AG09309 (cell line): Measurements from ENCODE around the gene ENG.

Experiments
- DNase-seq: peaks from one replicate; pipeline ENCODE4 v3.0.0-alpha.2; 2010; ENCODE audit warnings: low read depth
- H3K4me3 ChIP-seq: 2 replicates; pipeline ENCODE4 v1.5.1; 2011; ENCODE audit warnings: mild to moderate bottlenecking, low read depth, low read length, moderate library complexity; ENCODE audit not compliant: control insufficient read depth
- CTCF ChIP-seq: IDR thresholded peaks from 2 replicates; pipeline ENCODE4 v1.5.1; 2011; ENCODE audit warnings: mild to moderate bottlenecking, low read depth, low read length, inconsistent platforms; ENCODE audit not compliant: insufficient read depth, control insufficient read depth; ENCODE audit errors: missing control alignments

The ENG gene

GRCh38 chr9:127813686-127814226 is 40.7 kb downstream of the ENG start:
- no peak overlapping the region for H3K4me3 ChIP-seq
- DNase-seq, result no peak
- no peak for TF ChIP-seq CTCF

GRCh38 chr9:127812936-127813675 is 41.4 kb downstream of the ENG start:
- DNase-seq, result no peak

GRCh38 chr9:127812011-127812410 is 42.4 kb downstream of the ENG start:
- H3K4me3 ChIP-seq, result no peak overlapping the region
- TF ChIP-seq CTCF, result no peak
- no peak for DNase-seq

More at GRCh38 chr9:127812936-127813675, 41.4 kb downstream of the ENG start:
- H3K4me3 ChIP-seq, result no peak overlapping the region
- TF ChIP-seq CTCF, result no peak

- DNase-seq, result no peak
- no peak overlapping the region for H3K4me3 ChIP-seq
- no peak for TF ChIP-seq CTCF
Observed at GRCh38 chr9:127810378-127811187, 43.9 kb downstream of the ENG start.

- DNase-seq, result no peak
- H3K4me3 ChIP-seq, result no peak overlapping the region
- TF ChIP-seq CTCF, result no peak
Observed at GRCh38 chr9:127809540-127810377, 44.7 kb downstream of the ENG start.

GRCh38 chr9:127809002-127809539 is 45.4 kb downstream of the ENG start:
- TF ChIP-seq CTCF, result no peak
- no peak for DNase-seq
- no peak overlapping the region for H3K4me3 ChIP-seq
